ENCODE results near the gene GRK5. TPM values are rescaled to one million over a fixed set of nuclear protein-coding genes. Genes with fewer than 3 reads are reported as not detected.

The GRK5 gene
- total RNA-seq, 1 donor from 2014 or later, result 43.2 TPM

DNA sequence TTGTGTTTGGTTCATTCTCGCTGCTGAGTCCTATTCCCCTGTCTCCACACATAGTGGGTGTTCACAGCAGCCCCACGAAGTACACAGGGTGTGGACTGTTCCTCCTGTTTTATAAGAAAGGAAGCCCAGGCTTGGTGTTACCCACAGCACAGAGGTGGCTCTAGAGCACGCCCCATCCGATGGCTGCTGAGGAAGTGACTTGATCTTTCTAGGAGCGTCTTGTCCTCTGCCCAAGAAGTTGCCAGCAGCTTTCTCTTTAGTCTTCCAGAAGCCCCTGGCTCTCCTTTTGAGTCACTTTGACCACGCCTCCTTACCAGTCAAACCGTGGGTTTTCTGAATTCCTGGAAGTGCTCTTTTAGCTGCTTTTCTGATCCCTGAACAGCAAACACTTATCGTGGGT, 94.0 kb downstream of the GRK5 start:
- Mint-ChIP-seq H3K9me3 (ENCODE audit: unreplicated experiment) (no peaks in the 10 kb centered on the region), H3K27me3 (ENCODE audit: unreplicated experiment) (no peaks in the 10 kb centered on the region), H3K4me3 (ENCODE audit: unreplicated experiment) (no peak overlapping the region), H3K27ac (ENCODE audit: unreplicated experiment) (no peak overlapping the region), H3K36me3 (ENCODE audit: unreplicated experiment) (peaks cover 20% of the 10 kb centered on the region), H3K4me1 (ENCODE audit: unreplicated experiment) (peaks cover 18% of the 10 kb centered on the region)
- no peak for DNase-seq (ENCODE audit: extremely low spot score, unreplicated experiment)
- TF ChIP-seq, protein P1, sequence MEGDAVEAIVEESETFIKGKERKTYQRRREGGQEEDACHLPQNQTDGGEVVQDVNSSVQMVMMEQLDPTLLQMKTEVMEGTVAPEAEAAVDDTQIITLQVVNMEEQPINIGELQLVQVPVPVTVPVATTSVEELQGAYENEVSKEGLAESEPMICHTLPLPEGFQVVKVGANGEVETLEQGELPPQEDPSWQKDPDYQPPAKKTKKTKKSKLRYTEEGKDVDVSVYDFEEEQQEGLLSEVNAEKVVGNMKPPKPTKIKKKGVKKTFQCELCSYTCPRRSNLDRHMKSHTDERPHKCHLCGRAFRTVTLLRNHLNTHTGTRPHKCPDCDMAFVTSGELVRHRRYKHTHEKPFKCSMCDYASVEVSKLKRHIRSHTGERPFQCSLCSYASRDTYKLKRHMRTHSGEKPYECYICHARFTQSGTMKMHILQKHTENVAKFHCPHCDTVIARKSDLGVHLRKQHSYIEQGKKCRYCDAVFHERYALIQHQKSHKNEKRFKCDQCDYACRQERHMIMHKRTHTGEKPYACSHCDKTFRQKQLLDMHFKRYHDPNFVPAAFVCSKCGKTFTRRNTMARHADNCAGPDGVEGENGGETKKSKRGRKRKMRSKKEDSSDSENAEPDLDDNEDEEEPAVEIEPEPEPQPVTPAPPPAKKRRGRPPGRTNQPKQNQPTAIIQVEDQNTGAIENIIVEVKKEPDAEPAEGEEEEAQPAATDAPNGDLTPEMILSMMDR (IDR thresholded peaks at IDR 0.05), result no peak

DNA sequence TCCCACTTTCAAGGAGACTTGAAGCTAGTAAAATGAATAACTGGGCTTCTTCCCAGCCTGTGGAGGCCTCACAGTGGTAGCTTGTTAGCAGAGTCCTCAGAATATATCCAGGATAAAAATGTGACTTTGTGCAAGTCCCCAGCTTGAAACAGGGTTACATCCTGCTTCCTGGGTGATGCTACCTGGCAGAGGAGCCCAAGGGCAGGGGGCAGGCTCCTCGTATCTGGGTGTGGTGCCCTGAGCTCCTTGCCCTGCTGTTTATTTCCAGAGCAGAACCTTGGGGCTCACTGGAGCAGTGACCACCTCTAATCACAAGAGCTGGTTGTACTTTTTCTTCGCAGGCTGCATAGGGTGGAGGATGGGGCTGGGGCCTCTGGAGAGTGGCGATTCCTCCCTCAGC, 94.8 kb downstream of the GRK5 start:
- peak overlapping the region; percentile 14 for H3K27ac Mint-ChIP-seq (ENCODE audit: unreplicated experiment)
- DNase-seq (ENCODE audit: extremely low spot score, unreplicated experiment), result no peak
- no peaks in the 10 kb centered on the region for H3K9me3 Mint-ChIP-seq (ENCODE audit: unreplicated experiment)
- peaks cover 13% of the 10 kb centered on the region for H3K36me3 Mint-ChIP-seq (ENCODE audit: unreplicated experiment)
- no peak overlapping the region for H3K4me3 Mint-ChIP-seq (ENCODE audit: unreplicated experiment)
- TF ChIP-seq, protein P1 (IDR thresholded peaks at IDR 0.05), result no peak
- H3K27me3 Mint-ChIP-seq (ENCODE audit: unreplicated experiment), result no peaks in the 10 kb centered on the region
- H3K4me1 Mint-ChIP-seq (ENCODE audit: unreplicated experiment), result peaks cover 24% of the 10 kb centered on the region

DNA sequence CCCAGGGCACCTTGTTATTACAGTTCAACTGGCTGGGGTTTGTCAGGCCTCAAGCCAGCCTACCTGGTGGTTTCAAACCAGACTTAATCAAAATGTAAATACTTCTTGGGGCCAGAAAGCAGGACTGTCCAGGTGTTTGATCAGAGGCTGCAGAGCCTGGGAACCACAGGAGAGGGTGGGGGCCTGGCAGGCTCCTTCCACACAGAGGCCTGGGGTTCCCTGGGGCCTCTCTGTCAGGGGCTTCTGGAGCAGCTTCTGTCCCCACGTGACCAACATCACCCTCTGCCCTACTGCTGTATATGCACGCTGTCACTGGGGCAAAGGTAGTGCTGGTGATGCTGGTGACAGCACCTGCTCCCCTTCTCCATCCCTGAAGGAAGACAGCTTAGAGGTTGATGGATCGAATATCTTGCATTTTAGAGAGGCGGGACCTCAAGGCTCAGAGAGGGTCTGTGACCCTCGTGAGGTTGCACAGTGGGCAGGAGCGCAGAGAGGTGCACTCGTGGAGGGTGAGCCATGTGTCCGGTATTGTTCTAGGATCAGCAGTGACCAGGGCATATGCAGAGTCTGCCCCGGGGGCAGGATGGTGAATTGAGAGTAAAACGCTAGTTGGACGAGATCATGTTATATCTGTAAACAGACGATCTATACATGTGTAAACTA, 95.4 kb downstream of the GRK5 start:
- TF ChIP-seq, protein P1 (IDR thresholded peaks at IDR 0.05), result no peak
- no peak overlapping the region for H3K4me3 Mint-ChIP-seq (ENCODE audit: unreplicated experiment)
- H3K4me1 Mint-ChIP-seq (ENCODE audit: unreplicated experiment), result peaks cover 26% of the 10 kb centered on the region
- no peaks in the 10 kb centered on the region for H3K9me3 Mint-ChIP-seq (ENCODE audit: unreplicated experiment)
- H3K27ac Mint-ChIP-seq (ENCODE audit: unreplicated experiment), result no peak overlapping the region
- peaks cover 7% of the 10 kb centered on the region for H3K36me3 Mint-ChIP-seq (ENCODE audit: unreplicated experiment)
- no peak for DNase-seq (ENCODE audit: extremely low spot score, unreplicated experiment)
- H3K27me3 Mint-ChIP-seq (ENCODE audit: unreplicated experiment), result no peaks in the 10 kb centered on the region

DNA sequence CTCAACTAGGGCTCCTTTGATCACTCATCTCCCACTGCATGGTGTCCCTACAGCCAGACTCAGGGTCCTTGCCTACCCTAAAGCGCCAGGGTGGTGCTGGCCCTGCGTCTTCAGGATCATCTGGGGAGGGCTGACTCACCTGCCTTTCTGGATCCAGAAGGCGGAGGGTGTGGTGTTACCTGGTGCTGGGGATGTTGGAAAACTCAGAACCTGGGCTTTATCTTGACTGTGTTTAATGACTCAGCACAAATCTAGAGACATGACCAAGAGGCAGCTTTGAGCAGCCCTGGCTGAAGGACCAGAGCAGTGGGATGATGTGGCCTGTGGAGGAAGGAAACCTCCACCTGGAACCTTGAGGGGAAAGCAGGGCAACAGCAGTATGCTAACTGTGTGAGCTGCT, 96.5 kb downstream of the GRK5 start:
- Mint-ChIP-seq H3K4me1 (ENCODE audit: unreplicated experiment) (peaks cover 26% of the 10 kb centered on the region), H3K27me3 (ENCODE audit: unreplicated experiment) (no peaks in the 10 kb centered on the region), H3K4me3 (ENCODE audit: unreplicated experiment) (no peak overlapping the region)

DNA sequence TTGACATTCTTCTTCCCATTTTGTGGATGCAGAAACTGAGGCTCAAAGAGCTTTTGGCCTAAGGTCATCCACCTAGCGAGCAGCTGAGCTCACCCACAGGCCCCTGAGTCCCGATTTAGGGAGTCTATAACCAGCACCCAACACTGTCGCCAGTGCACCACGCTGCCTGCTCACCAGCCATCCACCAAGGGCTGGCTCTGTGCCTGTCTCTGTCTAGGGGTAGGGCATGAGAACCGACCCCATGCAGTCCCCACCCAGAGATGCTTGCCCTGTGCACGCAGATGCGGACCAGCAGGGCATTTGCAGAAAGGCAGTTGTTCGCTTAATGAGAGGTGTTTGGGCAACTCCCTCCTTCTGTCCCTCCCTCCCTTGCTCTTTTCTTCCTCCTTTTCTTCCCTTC, 97.2 kb downstream of the GRK5 start:
- DNase-seq (ENCODE audit: extremely low spot score, unreplicated experiment), result no peak
- peaks cover 26% of the 10 kb centered on the region for H3K4me1 Mint-ChIP-seq (ENCODE audit: unreplicated experiment)
- no peaks in the 10 kb centered on the region for H3K27me3 Mint-ChIP-seq (ENCODE audit: unreplicated experiment)
- TF ChIP-seq, protein P1 (IDR thresholded peaks at IDR 0.05), result no peak
- no peak overlapping the region for H3K4me3 Mint-ChIP-seq (ENCODE audit: unreplicated experiment)
- H3K36me3 Mint-ChIP-seq (ENCODE audit: unreplicated experiment), result no peaks in the 10 kb centered on the region
- H3K9me3 Mint-ChIP-seq (ENCODE audit: unreplicated experiment), result no peaks in the 10 kb centered on the region
- H3K27ac Mint-ChIP-seq (ENCODE audit: unreplicated experiment), result no peak overlapping the region

More for the DNA sequence above, 96.5 kb downstream of the GRK5 start:
- Mint-ChIP-seq H3K9me3 (ENCODE audit: unreplicated experiment) (no peaks in the 10 kb centered on the region), H3K27ac (ENCODE audit: unreplicated experiment) (no peak overlapping the region), H3K36me3 (ENCODE audit: unreplicated experiment) (peaks cover under 1% of the 10 kb centered on the region)
- no peak for DNase-seq (ENCODE audit: extremely low spot score, unreplicated experiment)
- TF ChIP-seq, protein P1 (IDR thresholded peaks at IDR 0.05), result no peak
